ENCODE data around the gene PCDH15.

PCDH15 gene

DNA sequence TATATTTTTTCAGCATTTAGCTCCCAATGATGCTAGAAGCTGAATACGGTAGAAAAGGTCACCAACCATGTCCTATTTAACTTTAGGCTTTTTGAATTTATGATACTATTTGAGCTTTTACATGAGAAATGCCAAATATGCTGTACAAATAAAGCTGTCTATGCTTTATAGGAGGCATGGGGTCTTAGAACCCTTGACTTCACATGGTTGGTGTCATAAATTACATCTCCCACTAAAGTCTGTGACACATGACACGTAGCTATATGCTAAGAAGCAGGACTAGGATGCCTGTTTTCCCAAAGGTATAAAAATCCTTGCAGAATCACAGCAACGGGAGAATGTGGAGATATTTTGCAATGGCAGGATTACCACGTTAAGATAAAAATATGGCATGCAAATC lies 960.4 kb downstream of the PCDH15 start:
- DNase-seq = no peak

DNA sequence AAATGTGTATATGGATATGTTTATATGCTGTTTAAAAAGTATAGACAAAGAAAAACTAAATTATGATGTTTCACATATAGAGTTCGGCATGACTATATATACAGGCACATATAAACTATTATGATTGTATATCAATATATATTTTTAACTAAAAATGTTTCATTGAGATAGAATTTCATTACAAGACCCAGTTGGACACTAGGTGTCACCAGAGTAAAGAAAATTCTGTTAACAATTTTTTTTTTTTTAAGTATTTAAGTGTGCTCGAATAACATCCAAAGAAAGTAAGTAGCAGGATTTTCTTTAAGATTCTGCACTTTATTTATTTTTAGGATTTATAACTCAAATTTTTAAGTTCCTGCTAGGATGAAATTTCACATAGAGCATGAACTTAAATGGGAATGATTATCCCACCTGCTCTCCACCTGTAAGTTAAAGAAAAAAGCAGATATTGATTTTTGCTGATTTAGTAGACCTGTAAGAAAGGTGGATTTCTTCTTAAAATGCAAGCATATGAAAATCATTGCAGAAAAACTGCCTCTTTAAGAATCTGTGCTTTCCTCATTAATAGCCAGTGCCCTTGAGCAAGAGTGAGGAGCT lies 961.5 kb downstream of the PCDH15 start:
- DNase-seq = peak; percentile 27

DNA sequence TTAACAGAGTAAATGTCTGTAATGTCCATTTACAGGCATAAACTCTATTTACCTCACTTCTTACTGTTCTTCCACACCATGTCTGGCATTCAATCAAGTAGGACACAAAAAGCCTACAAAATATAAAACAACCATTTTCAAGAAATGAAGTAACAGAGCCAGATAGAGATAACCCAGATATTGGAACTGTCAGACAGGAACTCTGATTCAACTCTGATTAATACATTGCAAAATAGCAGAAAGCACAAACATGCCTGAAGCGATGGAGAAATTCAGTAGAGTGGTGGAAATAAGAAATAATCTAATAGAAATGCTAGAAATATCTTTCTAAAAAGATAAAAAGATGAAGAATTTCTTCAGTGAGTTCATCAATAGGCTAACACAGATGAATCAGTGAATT lies 964.4 kb downstream of the PCDH15 start:
- no peak for DNase-seq

DNA sequence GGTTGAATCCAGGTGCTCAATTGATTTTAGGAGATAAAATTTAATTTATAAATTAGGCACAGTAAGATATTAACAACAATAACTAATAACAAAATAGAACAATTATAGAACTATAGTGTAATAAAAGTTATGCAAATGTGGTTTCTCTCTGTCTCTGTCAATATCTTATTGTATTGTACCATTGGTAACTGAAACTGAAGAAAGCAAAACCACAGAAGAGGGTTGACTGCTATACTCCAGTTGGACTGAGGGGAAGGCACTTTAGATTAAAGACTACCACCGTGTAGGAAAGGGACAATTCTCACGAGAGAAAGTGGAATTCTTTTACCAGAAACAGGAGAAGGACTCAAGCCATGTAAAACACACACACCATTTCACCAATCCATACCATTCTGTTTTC lies 967.1 kb downstream of the PCDH15 start:
- DNase-seq = no peak

DNA sequence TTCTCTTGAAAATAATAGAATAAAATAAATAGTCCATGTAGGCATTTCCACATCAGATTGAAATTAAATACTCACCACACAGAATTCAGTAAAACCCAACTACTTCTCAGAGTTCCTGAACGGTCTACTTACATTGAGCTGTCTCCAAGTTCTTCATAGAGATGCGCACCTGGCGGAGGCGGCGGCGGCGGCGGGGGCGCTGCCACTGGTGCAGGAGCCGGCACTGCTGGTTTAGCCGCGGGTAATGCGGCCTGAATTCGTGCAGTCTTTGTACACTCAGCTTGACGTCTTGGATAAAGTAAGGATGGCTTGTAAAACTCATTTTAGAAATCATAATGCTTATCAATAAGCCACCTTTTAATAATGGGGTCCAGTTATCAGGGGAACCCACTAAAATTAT lies 973.8 kb downstream of the PCDH15 start:
- DNase-seq = no peak

DNA sequence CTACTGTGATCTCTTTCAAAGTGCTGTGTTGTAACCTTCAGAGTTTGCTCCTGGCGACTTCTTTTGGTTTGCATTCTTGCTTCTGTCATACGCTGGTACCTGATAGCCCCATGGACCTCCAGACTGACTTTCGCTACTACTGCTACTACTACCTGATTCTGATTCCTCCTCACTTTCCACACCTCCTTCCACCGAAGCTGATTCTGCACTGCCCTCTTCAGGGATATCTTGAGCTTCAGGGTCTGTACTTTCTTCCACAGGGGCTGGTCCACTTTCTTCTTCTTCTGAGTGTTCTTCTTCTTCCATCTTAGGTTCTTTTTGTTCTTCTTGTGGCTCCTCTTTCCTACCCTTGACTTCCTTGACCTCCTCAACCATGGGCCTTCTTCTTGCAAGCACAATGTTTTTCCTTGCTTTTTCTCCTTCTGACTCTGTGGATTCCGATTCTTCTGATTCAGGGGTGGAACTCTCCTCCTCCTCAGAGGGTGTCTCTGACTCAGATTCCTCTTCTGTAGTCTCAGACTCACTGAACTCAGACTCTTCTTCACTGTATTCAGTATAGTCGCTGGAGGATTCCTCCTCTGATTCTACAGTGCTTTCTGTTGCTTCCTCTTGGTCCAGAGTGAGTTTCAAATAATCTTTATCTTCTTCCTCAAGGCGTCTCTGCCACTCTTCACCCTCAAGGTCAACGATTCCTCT lies 992.2 kb downstream of the PCDH15 start:
- no peak for DNase-seq

DNA sequence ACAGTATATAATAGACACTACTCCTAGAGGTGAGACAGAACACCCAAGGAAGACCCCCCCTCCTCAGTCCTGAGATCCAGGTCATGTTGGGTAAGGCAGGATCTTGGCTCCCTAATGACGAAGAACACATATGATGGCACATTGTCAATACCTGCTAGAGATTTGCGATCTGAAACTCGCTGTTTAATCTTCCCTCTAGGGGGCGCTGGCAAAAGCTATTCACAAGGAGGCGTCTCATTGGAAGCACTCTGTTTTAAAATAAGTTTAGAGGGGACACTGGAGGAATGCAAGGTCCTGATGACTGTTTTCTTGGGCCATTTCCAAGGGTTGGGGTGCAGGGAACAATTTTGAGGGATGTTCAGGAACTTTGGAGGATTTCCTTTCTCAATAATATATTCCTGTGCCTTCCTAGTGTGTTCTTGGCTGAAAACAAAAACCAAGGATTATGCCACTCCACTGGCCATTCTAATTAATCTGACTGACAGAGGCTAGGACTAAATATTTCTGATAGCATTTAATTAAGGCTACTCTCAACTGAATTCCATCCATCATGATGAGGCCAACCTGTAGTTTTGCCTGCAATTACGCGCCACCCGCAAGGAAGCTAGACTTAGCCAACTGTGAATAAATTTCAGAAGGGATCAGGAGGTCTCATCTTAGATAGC lies 1014.7 kb downstream of the PCDH15 start:
- DNase-seq = no peak

DNA sequence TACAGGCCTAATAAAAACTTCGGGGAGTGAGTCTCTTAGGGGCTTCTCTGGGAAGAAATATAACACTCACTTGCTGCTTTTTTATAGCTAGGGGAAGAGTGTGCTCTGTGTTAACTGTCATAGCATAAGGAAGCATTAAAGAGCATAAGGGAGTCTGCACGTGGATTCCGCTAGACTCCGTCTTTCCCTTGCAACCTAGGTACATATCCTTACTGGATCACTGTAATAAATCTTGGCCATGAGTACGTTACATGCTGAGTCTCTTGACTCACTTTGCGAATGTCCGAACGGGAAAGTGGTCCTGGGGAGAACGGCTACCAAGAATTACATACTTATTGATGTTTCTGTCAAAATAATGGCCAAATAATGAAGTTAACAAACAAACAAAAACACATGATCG lies 1029.3 kb downstream of the PCDH15 start:
- no peak for DNase-seq

DNA sequence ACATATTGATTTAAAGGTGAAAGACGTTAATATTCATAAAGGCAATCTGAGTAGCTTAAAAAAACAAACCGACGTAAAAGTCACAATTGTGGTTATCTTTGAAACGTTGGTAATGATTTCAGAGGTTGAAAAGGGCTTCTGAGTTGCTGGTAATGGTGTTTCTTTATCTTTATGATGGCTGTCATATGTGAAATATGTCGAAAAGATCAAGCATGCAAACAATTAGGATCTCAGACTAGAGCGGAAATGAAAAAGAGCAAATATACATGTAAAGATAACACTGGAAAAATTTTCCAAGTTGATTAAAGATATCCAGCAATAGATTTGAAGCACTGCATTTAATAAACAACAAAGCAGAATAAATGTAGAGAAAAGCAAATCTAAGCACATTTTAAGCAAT lies 1030.1 kb downstream of the PCDH15 start:
- DNase-seq = no peak

DNA sequence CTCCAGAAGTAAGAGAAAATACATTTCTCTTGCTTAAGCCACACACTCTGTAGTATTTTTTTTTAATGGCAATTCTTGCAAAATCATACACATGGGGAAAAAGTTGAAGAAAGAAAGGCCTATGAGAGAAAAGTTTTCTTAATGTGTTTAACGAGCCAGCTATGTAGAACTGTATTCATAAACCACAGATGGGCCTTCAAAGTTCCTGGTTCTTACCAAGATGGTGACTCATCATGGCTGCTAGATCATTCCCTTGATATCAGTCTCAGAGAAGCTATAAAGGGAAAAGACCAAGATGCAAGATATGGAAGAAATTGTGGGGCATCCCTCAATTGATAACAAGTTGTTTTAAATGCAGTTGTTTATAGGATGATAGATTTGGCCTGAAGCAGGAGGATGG lies 1035.7 kb downstream of the PCDH15 start:
- no peak for DNase-seq

DNA sequence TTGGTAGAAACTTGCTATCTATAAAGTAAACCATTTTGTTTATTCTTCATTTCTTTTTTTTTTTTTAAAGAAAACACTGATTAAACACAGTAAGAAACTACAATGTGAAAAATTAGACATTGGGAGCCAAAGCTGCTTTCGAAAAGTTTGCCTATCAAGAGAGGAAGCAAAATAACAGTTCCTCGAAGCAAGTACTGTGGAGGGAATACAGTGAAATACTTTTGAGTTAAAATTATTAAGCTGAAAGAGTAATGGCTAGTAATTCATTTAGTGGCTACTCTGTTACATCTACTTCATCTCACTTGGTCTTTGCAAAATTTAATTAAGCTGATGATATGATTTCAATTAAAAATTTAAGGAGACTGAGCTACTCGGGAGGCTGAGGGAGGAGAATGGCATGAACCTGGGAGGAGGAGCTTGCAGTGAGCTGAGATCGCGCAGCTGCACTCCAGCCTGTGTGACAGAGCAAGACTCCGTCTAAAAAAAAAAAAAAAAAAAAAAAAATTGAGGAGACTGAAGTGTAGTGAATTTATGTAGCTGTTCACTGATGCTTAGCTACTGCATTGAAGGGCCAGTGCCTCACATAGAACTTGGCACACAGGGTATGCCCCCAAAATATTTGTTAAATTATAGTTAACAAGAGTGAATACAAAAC lies 1046.3 kb downstream of the PCDH15 start:
- no peak for DNase-seq

Measured in fibroblast of skin of scalp (primary cell).